Naive B cell (primary cell): ENCODE results near the gene DDOST. TPM values are rescaled to one million over a fixed set of nuclear protein-coding genes. Genes with fewer than 3 reads are reported as not detected.

Experiments used
- ATAC-seq, 2 donors: fragments of 150-1000 bp; cut with Tn5 transposase; 2 replicates each; pipeline ENCODE4 v1.10.0; 2021; ENCODE audit warnings: low read depth in 2 of 2, mild to moderate bottlenecking in 2 of 2, moderate library complexity in 2 of 2
- DNase-seq: peaks from one replicate; pipeline ENCODE4 v3.0.0; 2022
- H3K27ac Mint-ChIP-seq, 6 donors: one replicate each; pipeline ENCODE4 v1.8.0; 2020 to 2022; ENCODE audit warnings: mild to moderate bottlenecking in 6 of 6, mixed read lengths in 6 of 6, moderate library complexity in 5 of 6, inconsistent platforms in 2 of 6
- H3K27me3 Mint-ChIP-seq, 3 donors: one replicate each; pipeline ENCODE4 v1.8.0; 2021 to 2022; ENCODE audit warnings: mixed read lengths in 3 of 3, mild to moderate bottlenecking in 1 of 3
- H3K36me3 Mint-ChIP-seq, 2 donors: one replicate each; pipeline ENCODE4 v1.8.0; 2020 to 2022; ENCODE audit warnings: mixed read lengths in 2 of 2, inconsistent platforms in 1 of 2, mild to moderate bottlenecking in 1 of 2
- H3K4me1 Mint-ChIP-seq, 3 donors: one replicate each; pipeline ENCODE4 v1.8.0; 2020 to 2022; ENCODE audit warnings: mixed read lengths in 3 of 3, inconsistent platforms in 1 of 3, mild to moderate bottlenecking in 1 of 3, moderate library complexity in 1 of 3
- H3K4me3 Mint-ChIP-seq, 8 donors: one replicate each; pipeline ENCODE4 v1.8.0; 2020 to 2022; ENCODE audit warnings: mild to moderate bottlenecking in 8 of 8, mixed read lengths in 8 of 8, moderate library complexity in 8 of 8, inconsistent platforms in 2 of 8
- H3K9me3 Mint-ChIP-seq, 7 donors: one replicate each; pipeline ENCODE4 v1.8.0; 2020 to 2022; ENCODE audit warnings: mixed read lengths in 7 of 7, mild to moderate bottlenecking in 5 of 7, inconsistent platforms in 2 of 7, moderate library complexity in 1 of 7
- polyA plus RNA-seq, 6 donors: library from polyadenylated mRNA; unstranded; fragments of 300-500 nt; fragmentation: Illumina TruSeq; gene quantifications; one replicate each; pipeline ENCODE4 v1.2.3, GENCODE V29; 2021; ENCODE audit warnings: low read depth in 6 of 6

The DDOST gene
- polyA plus RNA-seq, 6 donors from 2014 or later, result 190 to 325 (median 211) TPM

- Mint-ChIP-seq H3K36me3 (no peaks in the 10 kb centered on the region), H3K4me3 (no peak overlapping the region), H3K27me3 (peaks cover 0 to 25% (median 21%) of the 10 kb centered on the region in 3 donors), H3K9me3 (no peaks in the 10 kb centered on the region), H3K4me1 (peaks cover 7 to 12% (median 10%) of the 10 kb centered on the region in 3 donors), H3K27ac (no peak overlapping the region)
- DNase-seq (no peak), ATAC-seq (no peak)
Measured at GRCh38 chr1:20700636-20701215, 39.6 kb upstream of the DDOST start.

- H3K27me3 Mint-ChIP-seq, result peaks cover 0 to 25% (median 25%) of the 10 kb centered on the region in 3 donors
- no peaks in the 10 kb centered on the region for H3K36me3 Mint-ChIP-seq
- H3K9me3 Mint-ChIP-seq, result no peaks in the 10 kb centered on the region
- ATAC-seq (no peak), DNase-seq (no peak)
- H3K4me1 Mint-ChIP-seq, result peaks cover 8 to 12% (median 10%) of the 10 kb centered on the region in 3 donors
- H3K4me3 Mint-ChIP-seq, result peak overlapping the region in 1 of 8 donors; percentile 43
- peak overlapping the region in 2 of 6 donors; percentile 81 to 87 for H3K27ac Mint-ChIP-seq
Measured at GRCh38 chr1:20699558-20699957, 38.4 kb upstream of the DDOST start.

GRCh38 chr1:20698195-20698910 is 37.2 kb upstream of the DDOST start:
- peak overlapping the region in 5 of 8 donors; percentile 18 to 51 (median 45) for H3K4me3 Mint-ChIP-seq
- no peak for DNase-seq
- H3K27ac Mint-ChIP-seq, result no peak overlapping the region
- H3K9me3 Mint-ChIP-seq, result no peaks in the 10 kb centered on the region
- H3K4me1 Mint-ChIP-seq, result peaks cover 8 to 12% (median 10%) of the 10 kb centered on the region in 3 donors
- no peaks in the 10 kb centered on the region for H3K36me3 Mint-ChIP-seq
- ATAC-seq, result no peak
- peaks cover 0 to 28% (median 20%) of the 10 kb centered on the region in 3 donors for H3K27me3 Mint-ChIP-seq

- Mint-ChIP-seq H3K27me3 (peaks cover 0 to 20% (median 14%) of the 10 kb centered on the region in 3 donors), H3K4me1 (peaks cover 8 to 10% (median 10%) of the 10 kb centered on the region in 3 donors), H3K27ac (no peak overlapping the region), H3K36me3 (no peaks in the 10 kb centered on the region), H3K4me3 (peak overlapping the region in 3 of 8 donors; percentile 22 to 89 (median 46)), H3K9me3 (no peaks in the 10 kb centered on the region)
- ATAC-seq (no peak), DNase-seq (no peak)
Measured at GRCh38 chr1:20697563-20697962, 36.4 kb upstream of the DDOST start.

GRCh38 chr1:20696397-20697333 is 35.5 kb upstream of the DDOST start:
- H3K27ac Mint-ChIP-seq, result peak overlapping the region in 2 of 6 donors; percentile 45 to 79
- H3K4me3 Mint-ChIP-seq, result peak overlapping the region; percentile 85 to 97 (median 92)
- peaks cover 0 to 19% (median 11%) of the 10 kb centered on the region in 3 donors for H3K27me3 Mint-ChIP-seq
- H3K9me3 Mint-ChIP-seq, result peaks cover 0 to 2% (median 0%) of the 10 kb centered on the region in 7 donors
- ATAC-seq (peak; percentile 95), DNase-seq (peak; percentile 65)
- H3K36me3 Mint-ChIP-seq, result no peaks in the 10 kb centered on the region
- H3K4me1 Mint-ChIP-seq, result peaks cover 8 to 10% (median 10%) of the 10 kb centered on the region in 3 donors

GRCh38 chr1:20695515-20695914 is 34.3 kb upstream of the DDOST start:
- DNase-seq (no peak), ATAC-seq (no peak)
- Mint-ChIP-seq H3K27me3 (peaks cover 0 to 19% (median 5%) of the 10 kb centered on the region in 3 donors), H3K36me3 (no peaks in the 10 kb centered on the region), H3K9me3 (peaks cover 0 to 2% (median 0%) of the 10 kb centered on the region in 7 donors), H3K4me1 (peaks cover 8 to 10% (median 10%) of the 10 kb centered on the region in 3 donors), H3K4me3 (peak overlapping the region in 5 of 8 donors; percentile 89 to 97 (median 93)), H3K27ac (peak overlapping the region in 1 of 6 donors; percentile 52)

- peaks cover 0 to 2% (median 0%) of the 10 kb centered on the region in 7 donors for H3K9me3 Mint-ChIP-seq
- H3K36me3 Mint-ChIP-seq, result no peaks in the 10 kb centered on the region
- ATAC-seq (no peak), DNase-seq (no peak)
- H3K27me3 Mint-ChIP-seq, result peaks cover 0 to 19% (median 0%) of the 10 kb centered on the region in 3 donors
- H3K4me1 Mint-ChIP-seq, result peaks cover 8 to 10% (median 10%) of the 10 kb centered on the region in 3 donors
- no peak overlapping the region for H3K27ac Mint-ChIP-seq
- H3K4me3 Mint-ChIP-seq, result peak overlapping the region in 1 of 8 donors; percentile 60
Measured at GRCh38 chr1:20693623-20694022, 32.5 kb upstream of the DDOST start.

- peaks cover 0 to 24% (median 0%) of the 10 kb centered on the region in 3 donors for H3K27me3 Mint-ChIP-seq
- ATAC-seq, result no peak
- no peaks in the 10 kb centered on the region for H3K36me3 Mint-ChIP-seq
- H3K4me3 Mint-ChIP-seq, result no peak overlapping the region
- peaks cover 0 to 2% (median 0%) of the 10 kb centered on the region in 7 donors for H3K9me3 Mint-ChIP-seq
- peak overlapping the region in 1 of 6 donors; percentile 10 for H3K27ac Mint-ChIP-seq
- H3K4me1 Mint-ChIP-seq, result peaks cover 7 to 8% (median 8%) of the 10 kb centered on the region in 3 donors
- DNase-seq, result no peak
Measured at GRCh38 chr1:20691872-20692271, 30.7 kb upstream of the DDOST start.

- H3K27ac Mint-ChIP-seq, result no peak overlapping the region
- H3K4me1 Mint-ChIP-seq, result peaks cover 0 to 8% (median 0%) of the 10 kb centered on the region in 3 donors
- DNase-seq, result no peak
- peaks cover 0 to 2% (median 0%) of the 10 kb centered on the region in 7 donors for H3K9me3 Mint-ChIP-seq
- H3K36me3 Mint-ChIP-seq, result no peaks in the 10 kb centered on the region
- H3K4me3 Mint-ChIP-seq, result no peak overlapping the region
- no peak for ATAC-seq
- H3K27me3 Mint-ChIP-seq, result peaks cover 0 to 30% (median 20%) of the 10 kb centered on the region in 3 donors
Measured at GRCh38 chr1:20689645-20690056, 28.5 kb upstream of the DDOST start.

- no peaks in the 10 kb centered on the region for H3K9me3 Mint-ChIP-seq
- H3K27me3 Mint-ChIP-seq, result peaks cover 0 to 24% (median 20%) of the 10 kb centered on the region in 3 donors
- no peak for ATAC-seq
- DNase-seq, result no peak
- H3K36me3 Mint-ChIP-seq, result no peaks in the 10 kb centered on the region
- peak overlapping the region in 1 of 6 donors; percentile 73 for H3K27ac Mint-ChIP-seq
- peak overlapping the region in 1 of 8 donors; percentile 66 for H3K4me3 Mint-ChIP-seq
- peaks cover 0 to 11% (median 11%) of the 10 kb centered on the region in 3 donors for H3K4me1 Mint-ChIP-seq
Measured at GRCh38 chr1:20686883-20687725, 25.9 kb upstream of the DDOST start.

GRCh38 chr1:20685741-20686140 is 24.6 kb upstream of the DDOST start:
- H3K4me3 Mint-ChIP-seq, result no peak overlapping the region
- DNase-seq (no peak), ATAC-seq (no peak)
- peaks cover 0 to 12% (median 11%) of the 10 kb centered on the region in 3 donors for H3K4me1 Mint-ChIP-seq
- H3K36me3 Mint-ChIP-seq, result no peaks in the 10 kb centered on the region
- peaks cover 0 to 25% (median 24%) of the 10 kb centered on the region in 3 donors for H3K27me3 Mint-ChIP-seq
- no peaks in the 10 kb centered on the region for H3K9me3 Mint-ChIP-seq
- no peak overlapping the region for H3K27ac Mint-ChIP-seq

- Mint-ChIP-seq H3K36me3 (no peaks in the 10 kb centered on the region), H3K4me3 (no peak overlapping the region), H3K27ac (peak overlapping the region in 1 of 6 donors; percentile 88), H3K4me1 (peaks cover 0 to 14% (median 11%) of the 10 kb centered on the region in 3 donors), H3K27me3 (peaks cover 0 to 25% (median 24%) of the 10 kb centered on the region in 3 donors), H3K9me3 (no peaks in the 10 kb centered on the region)
- ATAC-seq, result no peak
- DNase-seq, result no peak
Measured at GRCh38 chr1:20685099-20685662, 24.0 kb upstream of the DDOST start.
